Measurements from ENCODE around the gene GSTM3. TPM values are rescaled to one million over a fixed set of nuclear protein-coding genes. Genes with fewer than 3 reads are reported as not detected.
A peak's percentile ranks its signal among the peaks of the same experiment; 100 is the strongest.

The GSTM3 gene
- total and polyA plus RNA-seq, 2 of the 13 experiments (the other 11 are each of a cell fraction or from before 2014, with no cell fraction given) = 127 to 142 TPM

GRCh38 chr1:109739738-109740614 is 862 bp downstream of the GSTM3 start (continued):
- TF ChIP-seq, protein P1, sequence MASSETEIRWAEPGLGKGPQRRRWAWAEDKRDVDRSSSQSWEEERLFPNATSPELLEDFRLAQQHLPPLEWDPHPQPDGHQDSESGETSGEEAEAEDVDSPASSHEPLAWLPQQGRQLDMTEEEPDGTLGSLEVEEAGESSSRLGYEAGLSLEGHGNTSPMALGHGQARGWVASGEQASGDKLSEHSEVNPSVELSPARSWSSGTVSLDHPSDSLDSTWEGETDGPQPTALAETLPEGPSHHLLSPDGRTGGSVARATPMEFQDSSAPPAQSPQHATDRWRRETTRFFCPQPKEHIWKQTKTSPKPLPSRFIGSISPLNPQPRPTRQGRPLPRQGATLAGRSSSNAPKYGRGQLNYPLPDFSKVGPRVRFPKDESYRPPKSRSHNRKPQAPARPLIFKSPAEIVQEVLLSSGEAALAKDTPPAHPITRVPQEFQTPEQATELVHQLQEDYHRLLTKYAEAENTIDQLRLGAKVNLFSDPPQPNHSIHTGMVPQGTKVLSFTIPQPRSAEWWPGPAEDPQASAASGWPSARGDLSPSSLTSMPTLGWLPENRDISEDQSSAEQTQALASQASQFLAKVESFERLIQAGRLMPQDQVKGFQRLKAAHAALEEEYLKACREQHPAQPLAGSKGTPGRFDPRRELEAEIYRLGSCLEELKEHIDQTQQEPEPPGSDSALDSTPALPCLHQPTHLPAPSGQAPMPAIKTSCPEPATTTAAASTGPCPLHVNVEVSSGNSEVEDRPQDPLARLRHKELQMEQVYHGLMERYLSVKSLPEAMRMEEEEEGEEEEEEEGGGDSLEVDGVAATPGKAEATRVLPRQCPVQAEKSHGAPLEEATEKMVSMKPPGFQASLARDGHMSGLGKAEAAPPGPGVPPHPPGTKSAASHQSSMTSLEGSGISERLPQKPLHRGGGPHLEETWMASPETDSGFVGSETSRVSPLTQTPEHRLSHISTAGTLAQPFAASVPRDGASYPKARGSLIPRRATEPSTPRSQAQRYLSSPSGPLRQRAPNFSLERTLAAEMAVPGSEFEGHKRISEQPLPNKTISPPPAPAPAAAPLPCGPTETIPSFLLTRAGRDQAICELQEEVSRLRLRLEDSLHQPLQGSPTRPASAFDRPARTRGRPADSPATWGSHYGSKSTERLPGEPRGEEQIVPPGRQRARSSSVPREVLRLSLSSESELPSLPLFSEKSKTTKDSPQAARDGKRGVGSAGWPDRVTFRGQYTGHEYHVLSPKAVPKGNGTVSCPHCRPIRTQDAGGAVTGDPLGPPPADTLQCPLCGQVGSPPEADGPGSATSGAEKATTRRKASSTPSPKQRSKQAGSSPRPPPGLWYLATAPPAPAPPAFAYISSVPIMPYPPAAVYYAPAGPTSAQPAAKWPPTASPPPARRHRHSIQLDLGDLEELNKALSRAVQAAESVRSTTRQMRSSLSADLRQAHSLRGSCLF (CRISPR knock-in tag; IDR thresholded peaks at IDR 0.05; ENCODE audit: borderline replicate concordance) = no peak
- TF ChIP-seq GLMP (CRISPR knock-in tag; IDR thresholded peaks at IDR 0.05; ENCODE audit: borderline replicate concordance) (no peak), ZSCAN12 (CRISPR knock-in tag; IDR thresholded peaks at IDR 0.05) (no peak), SIN3A (IDR thresholded peaks at IDR 0.05; ENCODE audit: borderline replicate concordance, low read depth, low read length) (peak; percentile 53; the same call in 1 of the 2 replicates), SRF (IDR thresholded peaks at IDR 0.05; ENCODE audit: low read depth, low read length) (no peak), ZNF652 (CRISPR knock-in tag; IDR thresholded peaks at IDR 0.05; ENCODE audit: borderline replicate concordance, low read depth) (no peak), RORA (CRISPR knock-in tag; IDR thresholded peaks at IDR 0.05) (no peak), RFXANK (CRISPR knock-in tag; IDR thresholded peaks at IDR 0.05) (no peak), REXO4 (CRISPR knock-in tag; IDR thresholded peaks at IDR 0.05; ENCODE audit: borderline replicate concordance) (no peak), FOXJ3 (CRISPR knock-in tag; IDR thresholded peaks at IDR 0.05; ENCODE audit: borderline replicate concordance) (no peak), KLF16 (CRISPR knock-in tag; IDR thresholded peaks at IDR 0.05) (no peak), ARID2 (CRISPR knock-in tag; IDR thresholded peaks at IDR 0.05; ENCODE audit: borderline replicate concordance) (0 out of 2 replicates have a peak, but pooled peaks have one; percentile 41), HOXA5 (CRISPR knock-in tag; IDR thresholded peaks at IDR 0.05) (no peak), BCL6 (CRISPR knock-in tag; IDR thresholded peaks at IDR 0.05) (peak; percentile 67; the same call in 1 of the 2 replicates), SPEN (CRISPR knock-in tag; IDR thresholded peaks at IDR 0.05; ENCODE audit: low read depth) (no peak), ZBED4 (CRISPR knock-in tag; IDR thresholded peaks at IDR 0.05; ENCODE audit: borderline replicate concordance) (no peak), SIN3B (IDR thresholded peaks at IDR 0.05; ENCODE audit: low read length) (no peak), ZNF614 (CRISPR knock-in tag; IDR thresholded peaks at IDR 0.05; ENCODE audit: borderline replicate concordance) (no peak), NR2F2 (IDR thresholded peaks at IDR 0.05; ENCODE audit: borderline replicate concordance, low read depth) (no peak), REPIN1 (CRISPR knock-in tag; IDR thresholded peaks at IDR 0.05; ENCODE audit: borderline replicate concordance, low read depth) (no peak)

Data from HepG2 (cell line).